Measurements from ENCODE around the gene ADCY3. TPM values are rescaled to one million over a fixed set of nuclear protein-coding genes. Genes with fewer than 3 reads are reported as not detected.

Gene ADCY3
- total RNA-seq, 1 experiment from 2014 or later: 71.1 TPM

DNA sequence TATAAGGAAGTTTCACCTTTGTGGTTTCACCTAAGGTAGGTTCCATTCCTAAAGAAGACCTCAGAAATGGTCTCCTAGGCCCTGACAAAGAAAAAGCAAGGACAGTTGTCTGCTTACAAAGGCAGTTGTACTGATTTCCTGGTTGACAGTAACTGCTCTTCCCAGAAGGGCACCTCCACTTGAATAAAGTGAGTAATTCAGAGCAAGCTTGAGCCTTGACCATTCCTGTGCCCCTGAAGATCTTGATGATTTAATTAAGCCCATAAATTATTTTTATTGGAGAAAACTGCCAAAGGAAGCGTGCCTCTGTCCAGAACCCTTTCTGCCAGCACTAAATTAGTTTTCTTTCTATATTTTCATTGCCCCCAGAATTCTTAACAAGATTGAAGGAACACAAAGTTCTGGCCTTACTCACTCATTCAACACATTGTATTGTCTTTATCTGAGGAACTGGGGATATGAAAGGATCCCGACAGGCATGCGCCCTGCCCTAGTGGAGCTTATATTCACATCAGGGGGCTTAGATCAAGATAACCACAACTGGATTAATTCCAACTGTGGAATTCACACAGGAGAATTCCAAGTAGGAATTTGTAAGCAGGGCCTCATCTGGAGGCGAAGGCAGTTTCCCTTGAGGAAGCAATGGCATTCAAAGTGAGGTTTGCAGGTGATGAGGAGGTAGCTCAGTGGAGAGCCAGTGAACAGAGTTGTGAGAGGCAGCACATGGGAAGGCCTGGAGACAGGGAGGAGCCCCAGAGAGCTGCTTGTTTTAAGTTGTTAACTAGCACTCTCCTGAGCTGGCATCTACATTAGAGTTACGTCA is 148.1 kb downstream of the ADCY3 start:
- POLR2A ChIA-PET: no interaction called here
- no peaks in the 10 kb centered on the region for H3K9me3 ChIP-seq (ENCODE audit: control insufficient read depth in 1 of 2, insufficient read depth in 1 of 2, low read depth in 1 of 2, low read length in 2 of 2)
- no peaks in the 10 kb centered on the region for H3K27me3 ChIP-seq (ENCODE audit: insufficient read depth, low read length)
- H3K4me2 ChIP-seq (ENCODE audit: low read length): no peak overlapping the region
- no peak overlapping the region for H3K9ac ChIP-seq (ENCODE audit: low read length)
- no peaks in the 10 kb centered on the region for H3K79me2 ChIP-seq (ENCODE audit: insufficient read depth, low read length)
- no peak overlapping the region for H3K4me3 ChIP-seq (replicated peaks in 1 of 2; ENCODE audit: low read depth in 1 of 2, low read length in 2 of 2)
- CTCF ChIA-PET: no interaction called here
- no peak for DNase-seq (ENCODE audit: low read depth, low spot score)
- BruUV-seq (replicated peaks): no TSS peak
- no peaks in the 10 kb centered on the region for H3K9me2 ChIP-seq (ENCODE audit: insufficient read depth)
- peak; percentile 60 for ATAC-seq
- no peak overlapping the region for H3K27ac ChIP-seq (ENCODE audit: low read depth, low read length)
- TF ChIP-seq SRF (IDR thresholded peaks at IDR 0.05; ENCODE audit: low read depth) (no peak), CBX3 (IDR thresholded peaks at IDR 0.05; ENCODE audit: low read depth) (no peak), ZFX (IDR thresholded peaks at IDR 0.05) (no peak), ZBTB33 (IDR thresholded peaks at IDR 0.05; ENCODE audit: extremely low read depth, insufficient replicate concordance, low read length) (no peak), SP1 (IDR thresholded peaks at IDR 0.05; ENCODE audit: low read depth) (no peak), SIN3A (IDR thresholded peaks at IDR 0.05; ENCODE audit: low read depth) (no peak), ELF1 (IDR thresholded peaks at IDR 0.05; ENCODE audit: borderline replicate concordance, low read depth) (no peak), POLR2AphosphoS5 (IDR thresholded peaks at IDR 0.05; ENCODE audit: low read depth, low read length) (no peak)
- TF ChIP-seq, protein P1, sequence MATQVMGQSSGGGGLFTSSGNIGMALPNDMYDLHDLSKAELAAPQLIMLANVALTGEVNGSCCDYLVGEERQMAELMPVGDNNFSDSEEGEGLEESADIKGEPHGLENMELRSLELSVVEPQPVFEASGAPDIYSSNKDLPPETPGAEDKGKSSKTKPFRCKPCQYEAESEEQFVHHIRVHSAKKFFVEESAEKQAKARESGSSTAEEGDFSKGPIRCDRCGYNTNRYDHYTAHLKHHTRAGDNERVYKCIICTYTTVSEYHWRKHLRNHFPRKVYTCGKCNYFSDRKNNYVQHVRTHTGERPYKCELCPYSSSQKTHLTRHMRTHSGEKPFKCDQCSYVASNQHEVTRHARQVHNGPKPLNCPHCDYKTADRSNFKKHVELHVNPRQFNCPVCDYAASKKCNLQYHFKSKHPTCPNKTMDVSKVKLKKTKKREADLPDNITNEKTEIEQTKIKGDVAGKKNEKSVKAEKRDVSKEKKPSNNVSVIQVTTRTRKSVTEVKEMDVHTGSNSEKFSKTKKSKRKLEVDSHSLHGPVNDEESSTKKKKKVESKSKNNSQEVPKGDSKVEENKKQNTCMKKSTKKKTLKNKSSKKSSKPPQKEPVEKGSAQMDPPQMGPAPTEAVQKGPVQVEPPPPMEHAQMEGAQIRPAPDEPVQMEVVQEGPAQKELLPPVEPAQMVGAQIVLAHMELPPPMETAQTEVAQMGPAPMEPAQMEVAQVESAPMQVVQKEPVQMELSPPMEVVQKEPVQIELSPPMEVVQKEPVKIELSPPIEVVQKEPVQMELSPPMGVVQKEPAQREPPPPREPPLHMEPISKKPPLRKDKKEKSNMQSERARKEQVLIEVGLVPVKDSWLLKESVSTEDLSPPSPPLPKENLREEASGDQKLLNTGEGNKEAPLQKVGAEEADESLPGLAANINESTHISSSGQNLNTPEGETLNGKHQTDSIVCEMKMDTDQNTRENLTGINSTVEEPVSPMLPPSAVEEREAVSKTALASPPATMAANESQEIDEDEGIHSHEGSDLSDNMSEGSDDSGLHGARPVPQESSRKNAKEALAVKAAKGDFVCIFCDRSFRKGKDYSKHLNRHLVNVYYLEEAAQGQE (IDR thresholded peaks at IDR 0.05; ENCODE audit: low read depth): no peak
- no peak overlapping the region for H2AFZ ChIP-seq (ENCODE audit: low read depth, low read length, poor library complexity, severe bottlenecking)
- peaks cover 6 to 20% of the 10 kb centered on the region in 2 experiments; a peak in 3 of 4 replicates for H3K4me1 ChIP-seq (ENCODE audit: control insufficient read depth in 1 of 2, insufficient read depth in 2 of 2, low read length in 2 of 2)
- RAD21 ChIA-PET (ENCODE audit: low non-redundant PET in 1 of 2, low total read pairs in 2 of 2, uncharacterized antibody in 2 of 2, unreplicated experiment in 2 of 2): no interaction called here
- intact Hi-C loops (cut with micrococcal nuclease): no loop called here
- no peaks in the 10 kb centered on the region for H3K36me3 ChIP-seq (ENCODE audit: control insufficient read depth in 1 of 2, insufficient read depth in 2 of 2, low read length in 2 of 2)
- no peaks in the 10 kb centered on the region for H4K20me1 ChIP-seq (ENCODE audit: insufficient read depth)

Measured in HCT116 (cell line).